Mesodermal cell (in vitro differentiated cells): ENCODE data around the gene DGAT2.

ENCODE experiments used
- H3K27ac ChIP-seq: 2 replicates; pipeline ENCODE4 v1.7.0; 2013; ENCODE audit warnings: mild to moderate bottlenecking, low read depth, low read length, moderate library complexity; ENCODE audit not compliant: severe bottlenecking
- H3K36me3 ChIP-seq: 2 replicates; pipeline ENCODE4 v1.7.1; 2013; ENCODE audit warnings: mild to moderate bottlenecking, low read length, moderate library complexity; ENCODE audit not compliant: control insufficient read depth, insufficient read depth
- H3K4me1 ChIP-seq: one replicate; pipeline ENCODE4 v1.7.1; 2013; ENCODE audit warnings: mild to moderate bottlenecking, low read length; ENCODE audit not compliant: insufficient read depth, control insufficient read depth, poor library complexity, severe bottlenecking
- H3K4me3 ChIP-seq: 2 replicates; pipeline ENCODE4 v1.7.0; 2013; ENCODE audit warnings: low read length, control low read depth, mild to moderate bottlenecking; ENCODE audit not compliant: insufficient read depth, poor library complexity, severe bottlenecking; ENCODE audit errors: extremely low read depth
- H3K9me3 ChIP-seq: 2 replicates; pipeline ENCODE4 v1.7.1; 2013; ENCODE audit warnings: mild to moderate bottlenecking, low read length, moderate library complexity; ENCODE audit not compliant: control insufficient read depth
- WGBS, 2 experiments: methylation state at CpG; one replicate each; pipeline ENCODE4 v1.1.5; 2013; ENCODE audit warnings: missing lambda C conversion rate in 2 of 2; ENCODE audit not compliant: insufficient coverage in 2 of 2; 5-methylcytosine and 5-hydroxymethylcytosine counted together

Gene DGAT2

GRCh38 chr11:75792127-75792731 lies 23.7 kb downstream of the DGAT2 start:
- Histone ChIP-seq H3K9me3 (no peaks in the 10 kb centered on the region), H3K36me3 (no peaks in the 10 kb centered on the region), H3K4me1 (peaks cover 11% of the 10 kb centered on the region), H3K27ac (no peak overlapping the region), H3K4me3 (no peak overlapping the region)
- 91 to 93% methylated on average over 4 to 5 of the region's 6 CpGs for WGBS, 2 experiments

GRCh38 chr11:75792997-75793800 lies 24.6 kb downstream of the DGAT2 start:
- 93 to 94% methylated on average over 7 to 8 of the region's 12 CpGs for WGBS, 2 experiments
- Histone ChIP-seq H3K36me3 (no peaks in the 10 kb centered on the region), H3K27ac (no peak overlapping the region), H3K4me1 (peaks cover 11% of the 10 kb centered on the region), H3K4me3 (no peak overlapping the region), H3K9me3 (no peaks in the 10 kb centered on the region)

GRCh38 chr11:75793966-75794365 lies 25.4 kb downstream of the DGAT2 start:
- whole genome bisulfite sequencing, 2 experiments, result 82 to 83% methylated on average over 2 of the region's 2 CpGs
- peaks cover 11% of the 10 kb centered on the region for H3K4me1 ChIP-seq
- no peaks in the 10 kb centered on the region for H3K9me3 ChIP-seq
- H3K4me3 ChIP-seq, result no peak overlapping the region
- no peak overlapping the region for H3K27ac ChIP-seq
- H3K36me3 ChIP-seq, result no peaks in the 10 kb centered on the region

GRCh38 chr11:75795276-75796090 lies 26.9 kb downstream of the DGAT2 start:
- Histone ChIP-seq H3K4me3 (no peak overlapping the region), H3K4me1 (peaks cover 11% of the 10 kb centered on the region), H3K27ac (no peak overlapping the region), H3K36me3 (no peaks in the 10 kb centered on the region), H3K9me3 (no peaks in the 10 kb centered on the region)
- 80 to 86% methylated on average over 2 to 3 of the region's 4 CpGs for WGBS, 2 experiments

GRCh38 chr11:75796091-75796435 lies 27.5 kb downstream of the DGAT2 start:
- Histone ChIP-seq H3K4me3 (no peak overlapping the region), H3K9me3 (no peaks in the 10 kb centered on the region), H3K4me1 (peaks cover 8% of the 10 kb centered on the region), H3K27ac (no peak overlapping the region), H3K36me3 (no peaks in the 10 kb centered on the region)
- 94 to 100% methylated on average over 2 of the region's 2 CpGs for WGBS, 2 experiments

- 89 to 92% methylated on average over 2 to 6 of the region's 8 CpGs for WGBS, 2 experiments
- Histone ChIP-seq H3K36me3 (no peaks in the 10 kb centered on the region), H3K27ac (no peak overlapping the region), H3K4me3 (no peak overlapping the region), H3K9me3 (no peaks in the 10 kb centered on the region), H3K4me1 (peaks cover 8% of the 10 kb centered on the region)
Observed at GRCh38 chr11:75797116-75797515, 28.5 kb downstream of the DGAT2 start.

- Histone ChIP-seq H3K27ac (no peak overlapping the region), H3K4me3 (no peak overlapping the region), H3K9me3 (no peaks in the 10 kb centered on the region), H3K36me3 (no peaks in the 10 kb centered on the region), H3K4me1 (peaks cover 8% of the 10 kb centered on the region)
- 100% methylated on average over 1 of the region's 1 CpG; no CpG with 5 or more reads in 1 of the 2 experiments for WGBS, 2 experiments
Observed at GRCh38 chr11:75797792-75798191, 29.2 kb downstream of the DGAT2 start.

GRCh38 chr11:75800136-75800675 lies 31.6 kb downstream of the DGAT2 start:
- H3K27ac ChIP-seq, result no peak overlapping the region
- no peak overlapping the region for H3K4me3 ChIP-seq
- H3K36me3 ChIP-seq, result no peaks in the 10 kb centered on the region
- no peaks in the 10 kb centered on the region for H3K9me3 ChIP-seq
- 92 to 96% methylated on average over 4 to 8 of the region's 8 CpGs for WGBS, 2 experiments
- peaks cover 2% of the 10 kb centered on the region for H3K4me1 ChIP-seq

- no peaks in the 10 kb centered on the region for H3K36me3 ChIP-seq
- H3K27ac ChIP-seq, result no peak overlapping the region
- H3K9me3 ChIP-seq, result no peaks in the 10 kb centered on the region
- no peak overlapping the region for H3K4me3 ChIP-seq
- WGBS, 2 experiments, result 100% methylated on average over 1 to 3 of the region's 6 CpGs
- no peaks in the 10 kb centered on the region for H3K4me1 ChIP-seq
Observed at GRCh38 chr11:75800728-75801361, 32.3 kb downstream of the DGAT2 start.

GRCh38 chr11:75801362-75802020 lies 32.9 kb downstream of the DGAT2 start:
- Histone ChIP-seq H3K9me3 (no peaks in the 10 kb centered on the region), H3K4me1 (no peaks in the 10 kb centered on the region), H3K36me3 (no peaks in the 10 kb centered on the region), H3K4me3 (no peak overlapping the region), H3K27ac (no peak overlapping the region)
- 92 to 93% methylated on average over 9 of the region's 9 CpGs for WGBS, 2 experiments
